Measurements from ENCODE around the gene AMFR.

The AMFR gene

DNA sequence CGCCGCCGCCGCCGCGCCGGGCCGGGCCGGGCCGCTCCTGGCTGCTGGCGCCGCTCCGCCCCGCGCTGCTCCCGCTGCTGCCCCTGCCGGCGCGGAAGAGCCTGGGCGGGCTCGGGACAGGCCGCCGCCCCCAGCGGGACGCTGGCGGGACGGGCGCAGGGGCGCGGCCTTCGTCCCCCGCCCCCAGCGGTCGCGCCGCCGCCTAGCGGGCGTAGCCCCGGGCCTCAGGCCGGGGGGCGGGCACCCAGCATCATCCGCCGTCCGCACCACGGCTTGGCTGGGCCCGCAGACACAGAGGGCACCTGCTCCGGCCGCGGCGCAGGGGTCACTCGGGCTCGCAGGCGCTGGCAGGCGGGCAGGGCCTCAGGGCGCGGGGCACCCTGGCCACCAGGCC lies at the start of gene AMFR:
Gene AMFR (minus strand): TSS at position 107 of the 394 bp plus-strand sequence. CDS start 218 bp downstream, outside the sequence.
- Mint-ChIP-seq H3K27me3 (no peaks in the 10 kb centered on the region), H3K9me3 (no peaks in the 10 kb centered on the region), H3K36me3 (ENCODE audit: low read depth) (peaks cover 1% of the 10 kb centered on the region), H3K4me3 (peak within 1 kb of the TSS; percentile 94), H3K4me1 (peaks cover 39% of the 10 kb centered on the region), H3K27ac (peak within 1 kb of the TSS; percentile 82)
- peak; percentile 72 for DNase-seq
- peak; percentile 96 for ATAC-seq

DNA sequence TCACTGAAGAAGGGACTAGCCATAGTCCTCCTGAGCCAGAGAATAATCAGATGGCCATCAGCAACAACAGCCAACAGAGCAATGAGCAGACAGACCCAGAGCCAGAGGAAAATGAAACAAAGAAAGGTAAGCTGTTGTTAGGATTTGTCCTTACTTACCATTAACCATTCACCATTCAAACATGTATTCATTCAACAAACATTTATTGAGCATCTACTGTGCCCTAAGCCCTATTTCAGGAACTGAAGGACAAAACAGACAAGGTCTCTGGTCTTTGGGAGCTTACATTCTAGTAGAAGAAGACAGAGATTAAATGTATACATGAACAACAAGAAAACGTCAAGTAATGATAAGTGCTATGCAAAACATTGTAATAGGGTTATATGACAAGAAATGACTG lies 45.3 kb upstream of the AMFR start:
- Mint-ChIP-seq H3K4me1 (no peaks in the 10 kb centered on the region), H3K36me3 (ENCODE audit: low read depth) (peaks cover 66% of the 10 kb centered on the region)

DNA sequence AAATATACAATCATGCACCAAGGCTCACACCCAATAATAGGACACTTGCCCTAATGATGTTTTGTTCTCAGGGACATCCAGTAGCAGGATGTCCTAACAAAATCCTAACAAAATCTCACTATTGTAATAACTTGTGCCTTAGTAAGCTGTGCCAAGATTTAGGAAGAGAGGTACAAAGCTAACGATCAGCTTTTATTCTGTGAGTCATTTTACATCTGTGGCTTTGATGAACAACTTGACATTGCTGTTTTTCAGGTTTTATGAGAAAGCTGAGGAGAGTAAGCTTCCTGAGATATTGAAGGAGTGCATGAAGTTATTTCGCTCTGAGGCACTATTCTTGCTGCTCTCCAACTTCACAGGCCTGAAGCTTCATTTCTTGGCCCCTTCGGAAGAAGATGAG lies 44.9 kb upstream of the AMFR start:
- ATAC-seq (no peak), DNase-seq (no peak)
- H3K27me3 Mint-ChIP-seq, result no peaks in the 10 kb centered on the region
- no peaks in the 10 kb centered on the region for H3K9me3 Mint-ChIP-seq
- no peaks in the 10 kb centered on the region for H3K4me1 Mint-ChIP-seq
- H3K4me3 Mint-ChIP-seq, result no peak overlapping the region
- H3K27ac Mint-ChIP-seq, result no peak overlapping the region
- H3K36me3 Mint-ChIP-seq (ENCODE audit: low read depth), result peaks cover 66% of the 10 kb centered on the region

More for the DNA sequence above, 45.3 kb upstream of the AMFR start:
- no peaks in the 10 kb centered on the region for H3K9me3 Mint-ChIP-seq
- H3K4me3 Mint-ChIP-seq, result no peak overlapping the region
- DNase-seq, result no peak
- no peak for ATAC-seq
- no peak overlapping the region for H3K27ac Mint-ChIP-seq
- H3K27me3 Mint-ChIP-seq, result no peaks in the 10 kb centered on the region

DNA sequence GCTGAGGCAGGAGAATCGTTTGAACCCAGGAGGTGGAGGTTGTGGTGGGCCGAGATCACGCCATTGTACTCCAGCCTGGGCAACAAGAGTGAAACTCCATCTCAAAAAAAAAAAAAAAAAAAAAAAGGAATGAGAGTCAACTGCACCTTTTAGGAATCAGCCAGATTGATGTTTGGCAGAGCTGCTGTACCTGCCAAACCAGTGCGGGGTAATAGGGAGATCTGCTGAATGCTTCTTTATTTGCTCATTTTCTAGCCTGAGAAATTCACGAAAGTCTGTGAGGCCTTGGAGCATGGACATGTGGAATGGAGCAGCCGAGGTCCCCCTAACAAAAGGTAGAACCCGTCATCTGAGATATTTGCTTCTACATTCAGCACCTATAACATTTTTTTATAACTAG lies 44.4 kb upstream of the AMFR start:
- H3K36me3 Mint-ChIP-seq (ENCODE audit: low read depth), result peaks cover 62% of the 10 kb centered on the region

DNA sequence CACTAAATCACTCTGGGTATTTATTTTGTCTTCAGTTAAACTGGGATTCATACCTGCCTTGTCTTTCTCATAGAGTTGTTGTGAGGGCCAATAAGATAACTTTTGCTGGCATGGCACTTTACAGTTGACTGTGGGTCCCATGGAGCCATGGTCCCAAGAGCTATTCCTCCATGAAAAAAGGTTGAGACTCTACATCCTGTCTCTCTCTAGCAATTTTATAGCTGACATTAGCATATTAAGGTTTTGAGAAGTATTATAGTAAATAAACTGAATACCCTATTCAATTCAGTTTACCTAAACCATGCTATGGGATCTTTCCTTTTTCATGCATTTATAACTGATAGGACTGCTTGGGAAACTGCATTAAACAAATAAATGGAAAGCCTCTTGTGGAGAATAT lies 43.5 kb upstream of the AMFR start:
- ATAC-seq (no peak), DNase-seq (no peak)
- H3K9me3 Mint-ChIP-seq, result no peaks in the 10 kb centered on the region
- peaks cover 69% of the 10 kb centered on the region for H3K36me3 Mint-ChIP-seq (ENCODE audit: low read depth)
- H3K27ac Mint-ChIP-seq, result no peak overlapping the region
- no peak overlapping the region for H3K4me3 Mint-ChIP-seq
- no peaks in the 10 kb centered on the region for H3K4me1 Mint-ChIP-seq
- no peaks in the 10 kb centered on the region for H3K27me3 Mint-ChIP-seq

More for the DNA sequence above, 44.4 kb upstream of the AMFR start:
- ATAC-seq, result no peak
- H3K4me1 Mint-ChIP-seq, result no peaks in the 10 kb centered on the region
- H3K27ac Mint-ChIP-seq, result no peak overlapping the region
- no peaks in the 10 kb centered on the region for H3K27me3 Mint-ChIP-seq
- H3K9me3 Mint-ChIP-seq, result no peaks in the 10 kb centered on the region
- no peak overlapping the region for H3K4me3 Mint-ChIP-seq
- no peak for DNase-seq

DNA sequence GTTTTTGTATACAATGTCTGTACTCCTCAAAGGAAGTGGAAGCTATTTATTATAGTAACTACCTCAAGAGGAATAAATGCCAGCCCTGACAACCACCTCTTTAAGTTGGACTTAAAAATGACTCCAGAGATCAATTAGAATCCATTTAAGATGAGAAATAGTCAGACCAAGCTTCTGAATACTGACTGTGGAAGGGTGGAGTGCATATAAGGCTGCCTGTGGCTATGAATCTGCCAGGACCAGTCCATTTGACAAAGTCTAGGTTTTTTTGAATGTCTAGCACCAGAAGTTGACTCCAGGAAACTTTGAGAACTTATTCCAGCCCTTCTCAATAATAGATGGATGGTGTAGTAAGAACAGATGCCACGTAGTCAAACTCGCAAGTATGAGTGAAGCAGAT lies 41.0 kb upstream of the AMFR start:
- H3K36me3 Mint-ChIP-seq (ENCODE audit: low read depth), result peaks cover 73% of the 10 kb centered on the region
- no peaks in the 10 kb centered on the region for H3K27me3 Mint-ChIP-seq
- ATAC-seq, result no peak

DNA sequence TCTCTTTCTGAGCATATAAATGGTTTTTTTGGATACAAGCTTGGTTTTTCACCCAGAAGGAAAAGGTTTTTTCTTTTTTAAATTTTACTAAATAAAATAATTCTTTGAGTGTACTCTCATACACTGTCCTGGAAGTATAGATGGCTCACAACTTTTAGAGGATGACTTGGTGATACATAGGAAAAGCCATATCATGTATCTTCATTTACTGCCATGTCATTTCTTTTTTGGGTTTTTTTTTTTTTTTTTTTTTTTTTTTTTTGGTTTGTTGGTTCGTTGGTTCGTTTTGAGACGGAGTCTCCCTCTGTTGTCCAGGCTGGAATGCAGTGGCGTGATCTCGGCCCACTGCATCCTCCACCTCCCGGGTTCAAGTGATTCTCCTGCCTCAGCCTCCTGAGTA lies 37.8 kb upstream of the AMFR start:
- Mint-ChIP-seq H3K27me3 (no peaks in the 10 kb centered on the region), H3K4me1 (no peaks in the 10 kb centered on the region), H3K36me3 (ENCODE audit: low read depth) (peaks cover 64% of the 10 kb centered on the region), H3K27ac (no peak overlapping the region), H3K4me3 (no peak overlapping the region), H3K9me3 (no peaks in the 10 kb centered on the region)
- ATAC-seq, result no peak
- no peak for DNase-seq

More for the DNA sequence above, 41.0 kb upstream of the AMFR start:
- no peak overlapping the region for H3K4me3 Mint-ChIP-seq
- H3K9me3 Mint-ChIP-seq, result no peaks in the 10 kb centered on the region
- H3K4me1 Mint-ChIP-seq, result no peaks in the 10 kb centered on the region
- no peak for DNase-seq
- no peak overlapping the region for H3K27ac Mint-ChIP-seq

DNA sequence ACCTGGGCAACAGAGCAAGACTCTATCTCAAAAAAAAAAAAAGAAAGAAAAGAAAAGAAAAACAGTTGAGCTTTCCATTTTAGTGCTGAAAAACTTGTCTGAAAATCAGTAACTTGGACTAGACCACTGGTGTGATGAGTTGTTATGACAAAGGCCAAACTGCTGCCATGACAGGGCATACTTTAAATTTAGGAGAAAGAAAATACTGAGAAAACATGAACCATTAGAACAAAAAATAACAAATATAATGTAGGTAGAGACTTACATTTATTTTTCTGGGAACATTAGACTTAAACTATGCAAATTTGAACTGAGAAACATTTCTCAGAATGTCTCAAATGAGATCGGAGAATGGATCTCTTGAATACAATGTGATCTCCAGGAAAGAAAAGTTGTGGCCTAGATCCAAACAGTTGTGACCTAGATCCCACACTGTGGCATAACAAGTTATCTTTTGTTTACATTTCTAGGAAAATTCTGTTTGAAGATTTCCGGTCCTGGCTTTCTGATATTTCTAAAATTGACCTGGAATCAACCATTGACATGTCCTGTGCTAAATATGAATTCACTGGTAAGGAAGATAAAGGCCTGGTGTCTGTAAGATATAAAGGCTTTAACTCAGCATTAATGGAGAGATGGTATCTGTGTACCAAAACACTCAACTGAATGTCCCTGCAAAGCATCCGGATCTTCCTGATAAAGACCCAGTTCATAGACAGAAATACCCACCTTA lies 36.9 kb upstream of the AMFR start:
- DNase-seq (no peak), ATAC-seq (no peak)
- no peaks in the 10 kb centered on the region for H3K4me1 Mint-ChIP-seq
- H3K4me3 Mint-ChIP-seq, result no peak overlapping the region
- no peaks in the 10 kb centered on the region for H3K27me3 Mint-ChIP-seq
- peaks cover 61% of the 10 kb centered on the region for H3K36me3 Mint-ChIP-seq (ENCODE audit: low read depth)
- H3K27ac Mint-ChIP-seq, result no peak overlapping the region
- no peaks in the 10 kb centered on the region for H3K9me3 Mint-ChIP-seq

DNA sequence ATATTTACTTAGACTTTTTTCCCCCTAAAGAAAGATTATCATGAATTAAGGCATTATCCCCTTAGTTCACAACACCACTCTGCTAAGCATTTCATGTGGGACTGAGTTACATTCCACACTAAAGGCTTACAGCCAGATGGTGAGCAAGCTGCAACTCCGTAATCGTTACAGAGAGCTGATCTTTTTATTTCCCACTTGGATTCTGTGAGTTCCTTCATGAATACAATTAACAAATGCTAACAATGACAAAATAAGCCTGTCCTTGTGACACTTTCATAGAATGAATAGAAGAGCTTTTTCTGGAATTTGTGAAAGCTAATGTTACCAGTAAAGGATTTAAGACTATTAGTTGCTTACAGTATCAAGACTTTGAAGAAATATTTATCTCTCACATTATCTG lies 34.8 kb upstream of the AMFR start:
- ATAC-seq (no peak), DNase-seq (no peak)
- H3K36me3 Mint-ChIP-seq (ENCODE audit: low read depth), result peaks cover 64% of the 10 kb centered on the region
- H3K9me3 Mint-ChIP-seq, result no peaks in the 10 kb centered on the region
- peaks cover 4% of the 10 kb centered on the region for H3K4me1 Mint-ChIP-seq
- H3K4me3 Mint-ChIP-seq, result no peak overlapping the region
- H3K27ac Mint-ChIP-seq, result no peak overlapping the region
- H3K27me3 Mint-ChIP-seq, result no peaks in the 10 kb centered on the region

DNA sequence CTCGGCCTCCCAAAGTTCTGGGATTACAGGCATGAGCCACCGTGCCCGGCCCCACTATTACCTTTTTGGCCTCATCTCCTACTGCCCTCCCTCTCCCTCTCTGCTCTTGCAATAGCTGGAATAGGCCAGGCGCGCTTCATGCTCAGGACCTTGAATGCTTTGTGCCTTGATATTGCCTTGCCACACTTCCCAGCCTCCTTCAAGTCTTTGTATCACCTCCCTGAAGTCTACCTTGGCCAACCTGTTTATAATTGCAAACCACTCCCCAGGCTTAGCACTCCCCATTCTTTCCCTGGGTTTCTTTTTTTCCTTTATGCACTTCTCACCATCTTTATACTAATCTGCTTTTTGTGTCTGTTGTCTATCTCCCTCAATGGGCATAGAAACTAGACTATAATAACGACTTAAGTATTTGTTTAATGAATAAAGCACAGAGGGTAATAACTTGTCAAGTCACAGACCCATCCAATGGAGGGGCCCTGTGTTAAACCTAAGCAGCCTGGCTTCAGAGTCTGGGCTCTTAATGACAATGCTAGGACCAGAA lies 32.7 kb upstream of the AMFR start:
- ATAC-seq (no peak), DNase-seq (no peak)
- Mint-ChIP-seq H3K36me3 (ENCODE audit: low read depth) (peaks cover 61% of the 10 kb centered on the region), H3K4me1 (peaks cover 10% of the 10 kb centered on the region), H3K9me3 (no peaks in the 10 kb centered on the region), H3K27me3 (no peaks in the 10 kb centered on the region), H3K27ac (no peak overlapping the region), H3K4me3 (no peak overlapping the region)

DNA sequence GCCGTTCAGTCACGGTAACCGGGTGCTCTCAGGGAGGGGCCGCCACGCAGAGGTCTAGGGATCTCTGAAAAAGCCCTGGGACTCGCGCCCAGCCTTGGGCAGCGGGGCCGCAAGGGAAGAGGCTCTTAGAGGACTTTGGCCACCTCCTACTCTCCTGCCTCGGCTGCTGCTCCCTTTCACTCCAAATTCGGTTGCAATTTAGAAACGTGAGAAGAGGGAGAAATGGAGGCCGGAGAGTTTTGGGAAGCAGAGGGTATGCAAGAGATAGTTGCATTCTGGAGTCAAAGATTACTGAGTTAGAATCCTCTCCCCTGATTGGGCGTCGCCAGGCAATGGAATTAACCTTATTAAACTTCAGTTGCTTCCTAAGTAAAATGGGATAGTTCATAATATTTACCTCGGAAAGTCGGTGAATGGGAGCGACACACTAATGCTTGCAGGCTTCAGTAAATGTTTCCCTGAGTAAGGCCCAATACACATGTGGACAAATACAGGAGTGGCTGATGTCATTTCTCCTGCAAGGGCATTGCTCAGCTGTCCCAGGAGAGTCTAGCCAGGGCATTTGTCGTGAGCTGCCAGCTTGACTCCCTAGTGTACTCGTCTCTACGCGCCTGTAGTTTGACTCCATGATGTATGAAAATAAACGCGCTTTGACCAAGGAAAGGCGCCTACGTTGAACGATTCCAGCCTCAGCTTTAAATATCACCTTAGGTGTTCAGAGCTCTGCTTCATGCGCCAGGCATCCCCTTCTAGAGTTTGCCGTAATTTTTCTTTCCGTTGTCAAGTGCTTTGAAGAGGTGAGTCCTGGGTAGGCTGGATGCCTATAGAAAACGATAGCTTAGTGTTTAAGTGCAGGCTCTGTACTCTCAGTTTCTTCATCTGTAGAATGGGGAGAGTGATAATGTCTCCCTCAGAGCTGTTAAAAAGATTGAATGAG lies 26.7 kb upstream of the AMFR start:
- Mint-ChIP-seq H3K4me3 (peak overlapping the region; percentile 96), H3K36me3 (ENCODE audit: low read depth) (peaks cover 46% of the 10 kb centered on the region), H3K9me3 (no peaks in the 10 kb centered on the region), H3K4me1 (peaks cover 56% of the 10 kb centered on the region), H3K27ac (peak overlapping the region; percentile 93), H3K27me3 (no peaks in the 10 kb centered on the region)
- ATAC-seq (peak; percentile 25), DNase-seq (no peak)

DNA sequence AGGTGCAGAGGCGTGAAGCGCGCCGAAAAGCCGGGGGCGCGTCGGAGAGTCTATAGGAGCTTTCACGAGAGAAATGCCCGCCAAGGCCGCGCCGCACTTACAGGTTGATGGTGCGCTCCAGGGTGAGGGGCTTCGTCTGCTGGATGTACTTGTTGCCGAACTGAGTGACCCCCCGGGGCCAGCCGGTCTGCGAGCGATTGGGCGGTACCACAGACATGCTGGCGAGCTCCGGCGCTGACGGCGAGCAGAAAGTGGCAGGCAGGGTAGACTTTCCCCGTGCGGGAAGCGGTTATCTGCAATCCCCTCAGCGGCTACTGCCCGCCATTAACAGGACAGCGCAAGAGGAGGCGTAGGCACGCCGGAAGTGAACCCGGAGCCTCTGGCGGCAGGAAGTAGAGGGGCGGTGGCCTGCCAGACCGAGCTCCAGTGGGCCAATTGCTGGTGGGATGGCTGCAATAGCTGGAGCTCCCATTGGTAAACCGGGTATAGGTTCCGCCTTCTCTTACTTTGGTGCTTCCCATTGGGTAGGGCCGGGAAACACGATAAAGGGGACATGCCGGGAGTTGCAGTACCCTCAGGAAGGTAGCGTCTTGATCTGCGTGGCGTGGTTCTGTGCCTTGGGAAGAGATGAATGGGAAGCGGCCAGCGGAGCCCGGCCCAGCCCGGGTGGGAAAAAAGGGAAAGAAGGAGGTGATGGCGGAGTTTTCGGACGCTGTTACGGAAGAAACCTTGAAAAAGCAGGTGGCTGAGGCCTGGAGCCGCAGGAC lies 25.8 kb upstream of the AMFR start, which contains the start of the genes NUDT21 and OGFOD1:
Gene NUDT21 (minus strand): TSS at position 347 of the 767 bp plus-strand sequence. CDS start 130 bp downstream, at position 217.
Gene OGFOD1 (plus strand): TSS at position 569 of the 767 bp plus-strand sequence. CDS start 59 bp downstream, at position 628.
- ATAC-seq (peak; percentile 99), DNase-seq (peak; percentile 86)
- Mint-ChIP-seq H3K4me1 (peaks cover 57% of the 10 kb centered on the region), H3K36me3 (ENCODE audit: low read depth) (peaks cover 47% of the 10 kb centered on the region), H3K27me3 (no peaks in the 10 kb centered on the region), H3K27ac (peak within 1 kb of the TSS; percentile 93), H3K9me3 (no peaks in the 10 kb centered on the region), H3K4me3 (peak within 1 kb of the TSS; percentile 96)

DNA sequence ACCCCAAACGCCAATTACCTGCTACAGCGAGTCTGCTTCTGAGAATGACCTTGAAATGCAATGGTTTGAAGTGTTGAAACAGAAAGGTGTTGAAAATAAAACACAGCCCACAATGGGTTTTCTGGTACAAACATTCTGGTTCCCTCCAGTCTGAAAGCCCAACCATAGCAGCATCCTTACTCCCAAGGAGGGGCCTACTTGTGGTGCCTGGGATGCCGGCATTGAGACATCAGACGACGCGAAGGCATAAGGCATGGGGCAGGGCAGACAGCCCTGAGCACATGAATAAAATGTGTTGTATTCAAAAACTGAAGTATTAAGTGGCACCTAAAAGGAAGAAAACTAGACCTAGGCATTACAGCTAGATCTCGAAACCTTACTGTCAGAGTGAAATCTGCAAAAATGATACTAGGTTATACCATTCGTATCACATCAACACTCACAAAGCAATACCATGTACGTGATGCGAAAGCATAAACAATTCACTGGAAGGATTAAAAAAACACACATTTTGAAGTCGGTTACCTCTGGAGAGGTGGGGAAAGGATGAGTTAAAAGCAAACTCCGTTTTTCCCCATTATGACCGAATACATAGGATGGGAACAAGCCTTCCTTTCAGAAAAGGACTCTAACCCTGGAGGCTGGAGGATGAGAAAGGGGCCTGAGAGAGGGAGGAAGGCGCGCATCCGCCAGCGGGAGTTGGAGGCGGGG lies 25.1 kb upstream of the AMFR start:
- H3K9me3 Mint-ChIP-seq, result no peaks in the 10 kb centered on the region
- H3K27ac Mint-ChIP-seq, result peak overlapping the region; percentile 93
- peak overlapping the region; percentile 96 for H3K4me3 Mint-ChIP-seq
- DNase-seq (no peak), ATAC-seq (no peak)
- no peaks in the 10 kb centered on the region for H3K27me3 Mint-ChIP-seq
- peaks cover 44% of the 10 kb centered on the region for H3K36me3 Mint-ChIP-seq (ENCODE audit: low read depth)
- H3K4me1 Mint-ChIP-seq, result peaks cover 53% of the 10 kb centered on the region

Measured in activated naive CD8-positive, alpha-beta T cell treated with anti-CD3 and anti-CD28 coated beads, Interleukin-2, amount 50 U/mL, for 24 hours (primary cell).